ENCODE measurements around the gene ADGRG6.

ADGRG6 gene

DNA sequence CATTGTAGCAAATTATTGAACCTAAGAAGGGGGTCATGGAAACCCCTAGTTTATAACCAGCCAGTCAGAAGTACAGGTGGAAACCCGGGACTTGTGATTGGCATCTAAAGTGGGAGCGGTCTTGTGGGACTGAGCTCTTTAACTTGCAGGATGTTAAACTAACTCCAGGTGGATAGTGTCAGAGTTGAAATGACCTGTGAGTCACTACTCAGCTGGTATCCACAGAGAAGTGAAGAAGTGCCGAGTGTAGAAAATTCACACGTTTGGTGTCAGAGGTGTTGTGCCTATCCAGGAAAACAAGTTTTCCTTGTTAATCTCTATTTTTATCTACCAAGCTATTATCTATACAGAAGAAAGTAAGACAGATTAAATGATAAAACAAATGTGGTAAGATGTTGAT is 179.7 kb downstream of the ADGRG6 start:
- DNase-seq (ENCODE audit: low read depth, low spot score) = no peak

DNA sequence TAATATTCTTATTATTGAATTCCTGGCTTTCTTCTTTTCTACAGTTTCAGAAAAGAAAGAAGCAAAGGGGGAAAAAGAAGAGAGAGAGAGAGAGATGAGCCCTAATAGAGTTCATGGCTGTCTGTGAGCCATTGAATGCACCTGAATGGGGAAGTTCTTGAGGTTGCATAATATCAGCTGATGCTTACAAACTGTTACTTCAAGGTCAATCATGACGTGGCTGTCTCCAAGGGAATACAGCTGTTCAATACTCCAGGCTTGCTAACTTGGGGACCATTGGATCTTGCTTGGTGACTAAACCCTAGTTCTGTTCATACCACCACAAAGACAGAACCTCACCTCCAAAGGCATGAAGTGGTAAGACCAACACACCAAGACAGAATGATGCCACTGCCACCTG is 180.4 kb downstream of the ADGRG6 start:
- no peak for DNase-seq (ENCODE audit: low read depth, low spot score)

DNA sequence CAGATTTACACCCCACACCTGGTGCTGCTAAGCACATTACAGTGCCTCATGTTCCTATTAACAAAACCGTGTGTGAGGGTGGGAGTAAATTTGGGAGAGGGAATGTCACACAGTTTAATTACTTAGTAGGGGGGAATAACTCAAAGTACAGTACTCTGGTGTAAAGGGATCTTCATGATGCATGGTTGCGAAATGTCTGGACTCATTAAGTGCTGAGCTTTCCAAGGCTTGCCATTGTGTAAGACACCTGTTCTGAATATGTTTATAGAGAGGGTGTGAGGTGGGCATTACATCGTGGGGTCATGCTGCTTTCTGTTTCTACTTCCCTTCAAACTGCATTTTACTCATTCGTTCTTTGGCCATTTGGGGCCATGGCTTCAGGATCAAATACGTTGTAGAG is 181.2 kb downstream of the ADGRG6 start:
- no peak for DNase-seq (ENCODE audit: low read depth, low spot score)

DNA sequence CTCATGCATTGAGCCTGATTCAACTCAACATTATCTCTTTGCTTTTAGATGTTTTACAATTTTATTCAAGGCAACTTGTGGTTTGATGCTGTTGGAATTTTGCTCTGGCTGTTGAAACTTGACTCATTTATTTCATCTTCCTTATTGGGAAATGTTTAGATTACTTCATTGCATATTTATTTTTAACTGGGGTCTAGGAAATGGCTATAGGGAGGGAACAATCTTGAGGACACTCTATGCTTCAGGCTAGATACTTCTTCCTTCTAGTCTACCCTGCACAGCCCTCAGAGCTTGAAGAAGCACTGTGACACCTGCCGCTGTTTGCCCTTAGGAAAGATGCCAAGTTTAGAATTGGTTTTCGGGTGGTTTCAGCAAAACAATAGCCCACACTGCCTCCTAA is 183.4 kb downstream of the ADGRG6 start:
- DNase-seq (ENCODE audit: low read depth, low spot score) = no peak

DNA sequence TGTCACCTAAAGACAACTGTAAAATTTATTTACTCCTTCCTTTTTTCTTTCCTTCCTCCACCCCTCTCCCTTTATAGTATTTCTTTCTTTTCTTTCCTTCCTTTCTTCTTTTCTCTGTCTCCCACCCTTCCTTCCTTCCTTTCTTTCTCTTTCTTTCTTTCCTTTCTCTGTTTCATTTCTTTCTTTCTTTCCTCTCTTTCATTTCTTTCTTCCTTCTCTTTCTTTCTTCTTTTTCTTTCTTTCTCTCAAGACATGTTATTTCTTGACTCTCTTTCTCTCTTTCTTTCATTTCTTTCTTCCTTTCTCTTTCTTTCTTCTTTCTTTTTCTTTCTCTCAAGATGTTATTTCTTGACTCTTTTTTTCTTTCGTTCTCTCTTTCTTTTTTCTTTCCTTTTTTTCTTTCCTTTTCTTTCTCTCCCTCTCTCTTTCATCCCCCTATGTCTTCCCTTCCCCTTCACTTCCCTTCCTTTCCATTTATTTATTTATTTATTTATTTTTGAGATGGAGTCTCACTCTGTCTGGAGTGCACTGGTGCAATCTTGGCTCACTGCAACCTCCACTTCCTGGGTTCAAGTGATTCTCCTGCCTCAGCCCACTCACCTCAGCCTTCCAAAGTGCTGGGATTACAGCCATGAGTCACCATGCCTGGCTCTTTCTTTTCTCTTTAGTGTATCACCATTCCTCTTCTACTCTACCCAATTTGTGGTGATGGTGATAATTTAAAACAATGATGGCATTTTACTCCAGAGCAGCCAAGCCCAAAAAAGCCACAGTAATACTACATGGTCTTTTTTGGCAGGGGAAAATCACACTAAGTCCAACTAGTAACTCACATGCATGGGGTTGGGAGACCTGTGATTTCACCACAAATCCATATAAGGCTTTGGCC is 188.2 kb downstream of the ADGRG6 start:
- peak; percentile 47 for DNase-seq (ENCODE audit: low read depth, low spot score)
